GM18517 (cell line): ENCODE data around the gene ABLIM2.
"Not testable (repeated sequence)": the region's sequence is repeated elsewhere in the genome, so short reads cannot be mapped to it uniquely, and the experiment has no call there.

Source experiments
- ATAC-seq: cut with Tn5 transposase; IDR thresholded peaks from one replicate; pipeline ENCODE4 v1.9.1; 2021; ENCODE audit warnings: mild to moderate bottlenecking, moderate library complexity; ENCODE audit not compliant: unreplicated experiment

Gene ABLIM2

DNA sequence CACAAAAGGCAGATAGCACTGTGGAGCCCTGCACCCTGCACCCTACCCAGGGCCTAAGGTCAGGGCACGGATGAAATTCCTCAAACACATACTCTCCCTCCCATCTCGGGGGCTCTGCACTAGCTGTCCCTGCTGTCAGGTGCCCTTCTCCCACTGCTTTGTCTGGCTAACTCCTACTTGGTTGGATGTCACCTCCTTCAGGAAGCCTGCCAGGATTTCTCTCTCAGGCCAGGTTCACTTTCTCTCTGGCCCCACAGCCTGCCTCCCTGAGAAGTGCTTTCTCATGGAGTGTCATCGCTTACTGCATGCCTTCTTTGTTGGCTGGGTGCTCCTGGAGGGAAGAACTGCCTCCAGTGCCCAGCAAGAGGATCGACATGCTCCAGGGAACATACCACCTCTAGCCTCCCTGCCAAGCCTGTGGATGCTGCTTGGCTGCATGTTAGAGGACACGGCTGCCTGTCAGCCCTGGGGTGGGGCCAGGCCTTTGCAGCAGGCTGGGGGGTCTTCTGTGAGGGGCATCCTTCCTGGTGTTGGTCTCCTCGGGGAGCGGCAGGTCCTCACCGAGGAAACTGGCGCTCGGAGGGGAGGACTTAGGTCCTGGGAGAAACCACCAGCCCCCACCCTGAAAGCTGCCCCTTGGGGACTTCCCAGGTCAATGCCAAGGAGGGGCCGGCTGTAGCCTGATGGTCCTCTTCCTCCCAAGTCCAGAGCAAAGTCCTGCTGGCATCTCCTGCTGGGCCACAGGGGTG, 15.0 kb downstream of the ABLIM2 start:
- no peak for ATAC-seq

DNA sequence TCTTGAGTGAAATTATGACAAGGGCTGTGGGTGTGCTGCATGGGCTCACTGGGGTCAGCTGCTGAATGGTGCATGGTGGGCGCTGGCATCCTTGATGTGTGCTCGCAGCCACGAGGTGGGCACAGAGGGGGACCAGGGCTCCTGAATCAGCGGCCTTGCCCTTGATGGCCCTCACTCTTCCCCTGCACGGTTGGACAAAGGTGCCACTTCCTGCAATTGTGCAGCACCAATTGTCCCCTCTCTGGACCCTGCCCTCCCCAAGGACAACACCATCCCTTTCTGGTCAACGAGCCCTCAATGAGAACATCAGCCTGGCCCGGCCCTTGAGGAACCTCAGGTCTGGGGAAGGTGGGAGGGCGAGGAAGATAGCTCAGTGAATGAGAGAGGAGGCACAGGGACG, 16.1 kb downstream of the ABLIM2 start:
- ATAC-seq: no peak

DNA sequence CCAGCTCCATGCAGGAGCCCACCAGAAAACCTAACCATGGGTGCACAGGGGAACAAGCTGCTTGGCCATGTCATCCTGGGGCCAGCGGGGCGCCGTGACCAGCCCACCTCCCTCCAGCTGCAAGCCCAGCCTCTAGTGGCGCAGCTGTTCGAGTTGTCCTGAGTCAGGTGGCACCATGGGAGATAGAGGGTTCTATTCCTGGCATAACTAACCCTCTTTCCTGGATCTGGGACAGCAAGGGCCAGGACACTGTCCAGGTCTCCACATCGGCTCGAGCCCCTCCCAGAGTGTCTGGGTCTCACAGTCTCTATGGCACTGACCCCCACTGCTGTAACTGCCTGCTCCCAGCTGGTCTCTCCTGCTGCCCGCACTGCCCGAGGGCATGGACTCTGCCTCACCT, 16.7 kb downstream of the ABLIM2 start:
- no peak for ATAC-seq

DNA sequence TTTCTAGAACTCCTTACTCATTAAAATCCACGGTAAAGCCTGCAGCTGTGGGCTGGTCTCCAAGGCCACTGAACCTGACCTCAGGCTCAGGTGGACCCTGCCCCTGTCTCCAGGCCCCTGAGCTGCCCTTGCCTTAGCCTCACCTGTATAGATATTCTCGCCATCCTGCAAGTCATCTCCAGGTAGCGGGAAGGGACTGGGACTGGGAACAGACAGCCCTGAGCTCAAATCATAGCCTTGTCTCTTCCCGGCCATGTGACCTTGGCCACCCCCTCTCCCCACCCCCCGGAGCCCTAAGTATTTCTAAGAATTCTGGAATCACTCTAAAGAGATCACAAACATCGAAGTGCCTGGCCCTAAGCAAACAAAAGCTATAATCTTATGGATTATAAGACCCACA, 17.7 kb downstream of the ABLIM2 start:
- no peak for ATAC-seq

DNA sequence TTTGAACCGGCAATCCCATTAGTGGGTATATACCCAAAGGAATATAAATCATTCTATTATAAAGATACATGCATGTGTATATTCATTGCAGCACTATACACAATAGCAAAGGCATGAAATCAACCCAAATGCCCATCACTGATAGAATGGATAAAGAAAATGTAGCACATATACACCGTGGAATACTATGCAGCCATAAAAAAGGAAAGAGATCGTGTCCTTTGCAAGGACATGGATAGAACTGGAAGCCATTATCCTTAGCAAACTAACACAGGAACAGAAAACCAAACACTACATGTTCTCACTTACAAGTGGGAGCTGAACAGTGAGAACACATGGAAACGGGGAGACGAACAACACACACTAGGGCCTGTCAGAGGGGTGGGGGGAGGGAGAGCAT, 18.9 kb downstream of the ABLIM2 start:
- not testable (repeated sequence) for ATAC-seq

DNA sequence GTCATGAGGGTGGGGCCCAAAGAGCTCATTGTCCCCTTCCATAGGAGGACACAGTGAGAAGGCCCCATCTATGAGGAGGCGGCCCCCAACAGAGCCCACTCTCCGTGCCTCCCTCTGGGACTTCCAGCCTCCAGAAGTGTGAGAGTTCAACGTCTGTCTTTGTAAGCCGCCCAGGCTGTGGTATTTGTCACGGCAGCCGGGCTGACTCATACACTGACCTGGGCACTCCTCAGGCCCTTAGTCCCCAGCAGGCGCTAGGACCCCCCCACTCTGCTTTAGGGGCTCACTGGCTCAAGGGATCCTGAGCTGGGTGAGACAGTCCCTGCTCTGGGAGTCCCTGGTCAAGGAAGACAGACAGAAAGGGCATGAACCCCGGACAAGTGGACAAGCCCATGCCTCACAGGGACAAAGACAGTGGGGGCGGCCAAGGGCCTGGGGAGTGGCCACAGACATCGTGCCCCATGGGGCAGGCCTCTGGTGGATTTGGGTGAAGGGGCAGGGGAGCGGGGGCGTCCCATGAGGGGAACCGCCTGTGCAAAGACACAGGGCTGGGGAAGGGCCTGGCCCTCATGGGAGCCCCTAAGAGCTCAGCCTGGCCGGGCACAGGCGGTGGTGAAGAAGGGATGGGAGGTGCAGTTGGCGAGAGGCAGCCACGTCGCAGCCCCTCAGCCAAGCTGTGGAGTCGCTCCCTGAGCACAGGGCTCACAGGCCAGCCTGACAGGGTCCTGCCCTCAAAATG, 21.5 kb downstream of the ABLIM2 start:
- ATAC-seq: no peak

DNA sequence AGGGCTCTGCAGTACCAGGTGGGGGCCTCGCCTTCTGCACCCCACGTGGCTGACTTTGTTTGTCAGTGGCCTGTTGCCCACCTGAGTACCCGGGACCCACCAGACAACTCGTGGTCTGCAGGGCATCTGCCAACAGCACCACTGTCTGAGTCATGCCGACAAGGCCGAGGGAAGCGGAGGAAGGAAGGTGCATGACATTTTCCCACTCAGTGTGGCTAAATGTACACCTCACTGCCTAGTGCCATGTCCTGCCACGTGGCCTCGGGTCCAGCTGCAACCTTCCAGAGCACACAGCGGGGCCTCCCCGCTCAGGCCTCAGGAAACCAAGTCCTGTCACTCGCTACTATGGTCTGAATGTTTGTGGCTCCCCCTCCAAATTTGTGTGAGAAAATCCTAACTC, 22.1 kb downstream of the ABLIM2 start:
- ATAC-seq: no peak

DNA sequence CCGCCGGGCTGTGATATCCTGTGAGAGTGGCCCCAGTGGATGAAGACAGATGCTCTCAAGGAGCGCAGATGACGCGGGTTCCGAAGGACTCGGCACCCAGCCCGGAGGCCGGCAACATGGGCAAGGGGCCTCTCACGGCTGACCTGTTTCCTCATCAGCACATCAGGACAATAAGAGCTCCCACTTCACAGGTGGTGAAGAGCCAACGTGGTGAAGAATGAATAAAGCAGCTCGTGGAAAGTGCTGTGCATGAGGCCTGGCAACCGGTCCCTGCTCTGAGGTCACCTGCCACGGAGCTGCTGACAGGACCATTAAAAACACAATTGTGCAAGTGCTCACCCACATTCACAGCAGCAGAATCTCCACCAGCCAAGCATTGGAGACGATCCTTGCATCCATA, 22.9 kb downstream of the ABLIM2 start:
- no peak for ATAC-seq

DNA sequence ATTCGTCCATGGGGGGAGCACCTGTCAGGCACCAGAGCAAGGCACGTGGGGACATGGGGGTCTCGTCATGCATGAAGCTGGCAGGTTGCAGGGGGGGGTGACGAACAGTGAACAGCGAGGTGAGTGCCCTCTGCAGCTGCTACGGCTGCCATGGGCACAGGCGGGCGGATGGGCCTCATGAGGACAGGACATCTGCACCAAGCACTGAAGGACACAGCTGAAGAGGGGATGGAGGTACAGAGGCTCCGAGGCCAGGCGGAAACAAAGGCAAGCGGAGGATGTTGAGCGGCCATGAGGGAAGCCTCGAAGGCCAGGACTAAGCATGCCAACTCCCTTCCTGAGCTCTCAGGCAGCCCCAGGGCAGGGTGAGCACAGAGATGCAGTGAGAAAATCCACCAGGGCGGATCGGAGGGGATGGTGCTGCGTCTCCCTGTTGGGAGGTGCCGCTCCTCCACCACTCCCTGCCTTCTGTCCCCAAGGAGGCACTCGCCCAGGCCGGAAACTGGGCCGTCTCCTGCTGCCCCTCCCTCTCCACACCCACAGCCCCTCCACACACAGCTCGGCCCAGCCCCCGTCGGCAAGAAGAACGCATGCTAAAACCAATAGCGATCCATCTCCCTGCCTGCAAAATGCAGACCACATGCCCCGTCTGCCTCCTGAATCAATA, 24.6 kb downstream of the ABLIM2 start:
- no peak for ATAC-seq

DNA sequence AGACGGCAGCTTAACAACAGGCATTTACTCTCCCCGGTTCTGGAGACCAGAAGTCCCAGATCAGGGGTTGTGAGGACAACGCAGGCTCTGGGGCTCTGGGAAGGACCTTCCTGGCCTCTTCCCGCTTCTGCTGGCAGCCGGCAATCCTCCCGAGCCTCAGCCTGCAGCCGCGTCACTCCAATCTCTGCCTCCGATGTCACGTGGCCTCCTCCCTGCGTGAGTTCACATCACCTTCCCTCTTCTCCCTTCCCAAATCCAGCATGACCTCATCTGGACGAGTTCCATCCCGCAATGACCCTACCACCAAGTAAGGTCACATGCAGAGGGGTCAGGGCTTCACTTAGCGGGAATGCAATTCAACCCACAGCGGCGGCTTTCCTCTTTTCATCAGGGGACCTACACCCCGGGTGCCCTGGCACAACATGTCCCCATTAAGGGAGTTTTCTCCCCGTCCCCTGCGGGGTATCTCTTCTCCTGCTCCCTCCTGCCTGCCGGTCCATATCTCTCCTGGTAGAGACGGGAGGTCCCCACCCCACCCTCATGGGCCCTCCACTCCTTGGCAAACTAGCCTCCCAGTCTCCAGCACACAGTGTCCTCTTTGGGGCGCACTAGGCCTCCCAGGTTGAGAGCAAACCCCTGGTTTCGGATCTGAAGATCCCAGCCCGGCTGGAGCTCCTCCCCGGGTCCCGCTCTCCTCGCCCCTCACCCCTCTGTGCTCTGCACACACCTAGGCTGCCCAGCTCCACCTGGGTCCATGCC, 25.5 kb downstream of the ABLIM2 start:
- no peak for ATAC-seq

DNA sequence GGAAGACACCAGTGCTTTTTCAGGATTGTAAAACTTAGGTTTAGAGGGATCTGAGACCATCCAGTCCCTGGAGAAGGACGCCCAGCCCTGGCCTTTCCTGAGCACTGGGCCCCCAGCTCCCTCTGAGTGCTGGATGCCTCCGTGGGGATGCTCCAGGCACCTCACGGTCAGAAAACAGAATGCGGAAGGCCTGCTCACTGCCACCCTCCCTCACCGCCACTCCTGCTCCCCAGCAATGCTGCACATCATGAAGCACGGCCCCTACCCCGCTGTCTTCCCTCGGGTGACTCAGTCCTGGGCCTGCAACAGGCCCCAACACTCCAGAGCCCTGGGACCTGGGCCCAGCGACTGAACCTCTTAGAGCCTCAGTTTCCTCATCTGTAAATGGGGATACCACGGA, 26.2 kb downstream of the ABLIM2 start:
- ATAC-seq: no peak

DNA sequence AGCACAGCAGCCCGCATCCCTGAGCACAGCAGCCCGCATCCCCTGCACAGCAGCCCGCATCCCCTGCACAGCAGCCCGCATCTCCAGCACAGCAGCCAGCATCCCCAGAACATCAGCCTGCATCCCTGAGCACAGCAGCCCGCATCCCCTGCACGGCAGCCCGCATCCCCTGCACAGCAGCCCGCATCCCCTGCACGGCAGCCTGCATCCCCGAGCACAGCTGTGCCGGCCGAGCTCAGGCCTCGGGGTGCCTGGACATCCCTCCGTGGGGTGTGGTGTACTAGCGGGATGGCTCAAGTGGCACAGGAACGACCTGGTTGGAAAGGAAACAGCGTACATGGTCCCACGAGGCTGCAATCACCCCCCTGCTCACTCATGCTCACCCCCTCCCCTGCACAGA, 26.8 kb downstream of the ABLIM2 start:
- ATAC-seq: no peak

DNA sequence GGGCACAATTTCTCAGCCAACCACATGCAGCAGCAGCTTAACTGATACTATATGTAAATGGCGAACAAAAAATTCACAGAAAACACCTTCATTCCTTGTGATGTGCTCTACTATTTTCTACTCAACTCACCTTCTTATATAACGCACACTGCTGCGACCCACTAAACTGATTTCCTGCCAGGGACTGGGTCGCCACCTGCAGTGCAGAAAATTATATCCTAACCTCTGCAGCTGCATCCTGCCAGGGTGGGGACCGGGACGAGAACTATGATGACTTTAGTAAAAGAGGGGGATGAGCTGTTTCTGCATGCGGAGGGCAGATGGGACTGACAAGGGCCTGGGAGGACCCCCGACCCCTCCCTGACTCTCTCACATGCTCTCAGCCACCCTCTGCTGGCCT, 27.4 kb downstream of the ABLIM2 start:
- ATAC-seq: no peak

DNA sequence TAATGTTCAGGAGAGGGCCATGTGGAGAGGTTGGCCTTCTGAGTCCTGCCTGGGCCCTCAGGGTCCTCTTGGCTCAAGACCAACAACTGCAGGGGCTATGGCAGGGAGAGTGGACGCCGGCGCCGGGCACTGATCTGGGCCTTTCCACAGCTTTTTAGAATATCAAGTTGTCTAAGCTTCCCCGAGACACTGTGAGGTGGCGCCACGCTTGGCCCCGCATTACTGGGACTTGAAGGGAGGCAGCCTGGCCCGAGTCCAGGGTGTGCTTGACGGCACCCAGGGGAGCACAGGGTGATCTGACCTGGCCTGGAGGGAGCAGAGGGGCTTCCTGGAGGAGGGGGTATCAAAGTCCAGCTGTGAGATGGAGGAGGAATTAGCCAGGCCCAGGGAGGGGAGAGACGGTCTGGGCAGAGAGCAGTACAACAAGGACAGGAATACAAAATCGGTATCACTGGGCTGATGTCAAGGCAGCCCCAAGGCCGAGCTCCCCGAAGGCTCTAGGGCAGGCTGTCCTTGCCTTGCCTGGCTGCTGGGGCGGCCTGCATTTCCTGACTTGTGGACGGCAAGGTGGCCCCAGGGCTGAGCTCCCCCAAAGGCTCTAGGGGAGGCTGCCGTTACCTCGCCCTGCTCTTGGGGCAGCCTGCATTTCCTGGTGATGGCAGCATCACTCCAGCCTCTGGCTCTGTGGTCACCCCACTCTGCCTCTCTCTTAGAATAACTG, 28.1 kb downstream of the ABLIM2 start:
- ATAC-seq: no peak

DNA sequence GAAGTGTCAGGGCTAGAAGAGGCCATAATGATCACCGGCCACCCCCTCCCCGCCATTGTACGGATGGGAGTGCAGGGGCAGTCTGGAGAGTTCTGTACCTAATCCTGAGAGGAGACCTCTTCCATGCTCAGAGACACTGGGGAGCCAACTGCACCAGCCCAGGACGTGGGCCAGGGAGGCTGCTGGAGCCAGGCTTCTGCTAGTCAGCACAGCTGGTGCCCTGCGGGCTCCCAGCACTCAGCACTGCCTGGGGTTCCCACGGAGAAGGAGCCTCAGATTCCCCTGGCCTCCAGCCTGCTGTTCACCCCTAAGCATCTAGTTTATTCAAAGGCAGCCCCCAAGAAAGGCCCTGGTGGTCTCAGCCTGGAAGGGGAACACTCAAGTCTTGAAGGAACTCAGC, 28.8 kb downstream of the ABLIM2 start:
- no peak for ATAC-seq

DNA sequence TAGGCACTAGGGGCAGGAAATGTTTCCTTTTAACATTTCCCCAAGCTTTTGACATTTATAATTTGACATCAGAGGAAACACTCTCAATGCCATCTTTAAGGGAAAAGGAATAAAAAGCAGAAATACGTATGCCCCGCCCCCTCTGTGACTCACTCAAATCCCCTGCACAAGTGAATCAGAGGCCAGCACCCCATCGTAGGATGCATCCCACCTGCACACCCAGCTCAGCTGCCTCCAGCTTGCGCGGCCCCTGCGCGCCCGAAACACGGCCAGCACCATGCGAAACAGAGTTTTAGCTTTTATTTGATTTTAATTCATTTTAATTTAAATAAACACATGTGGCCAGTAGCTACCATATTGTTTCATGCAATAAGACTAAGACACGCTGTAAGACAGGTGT, 29.5 kb downstream of the ABLIM2 start:
- no peak for ATAC-seq

DNA sequence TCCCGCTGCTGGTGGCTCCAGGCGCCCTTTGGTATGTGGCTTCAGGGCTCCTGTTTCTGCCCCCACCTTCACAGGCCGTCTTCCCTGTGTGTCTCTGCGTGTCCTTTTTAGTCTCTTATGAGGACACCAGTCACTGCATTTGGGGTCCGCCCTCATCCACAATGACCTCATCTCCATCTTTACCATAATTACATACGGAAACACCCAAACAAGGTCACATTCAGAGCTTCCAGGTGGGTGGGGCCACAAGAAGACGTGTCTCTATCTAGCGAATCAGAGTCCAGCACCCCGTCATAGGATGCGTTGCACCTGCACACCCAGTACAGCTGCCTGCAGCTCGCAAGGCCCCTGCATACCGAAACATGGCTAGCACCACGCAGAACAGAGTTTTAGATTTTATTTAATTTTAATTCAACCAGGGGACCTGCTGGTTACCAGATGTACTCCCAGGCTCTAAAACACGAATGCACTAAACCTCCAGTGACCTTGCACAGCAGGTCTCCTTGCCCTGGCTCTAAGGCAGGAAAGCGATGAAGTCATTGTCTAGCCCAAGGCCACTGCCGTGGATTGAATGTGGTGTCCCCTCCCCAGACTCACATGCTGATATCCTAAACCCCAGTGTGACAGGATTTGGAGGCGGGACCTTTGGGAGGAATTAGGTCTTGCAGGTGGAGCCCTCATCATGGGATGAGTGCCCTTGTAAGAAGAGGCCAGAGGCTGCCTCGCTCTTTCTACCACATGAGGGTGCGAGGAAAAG, 30.3 kb downstream of the ABLIM2 start:
- no peak for ATAC-seq

DNA sequence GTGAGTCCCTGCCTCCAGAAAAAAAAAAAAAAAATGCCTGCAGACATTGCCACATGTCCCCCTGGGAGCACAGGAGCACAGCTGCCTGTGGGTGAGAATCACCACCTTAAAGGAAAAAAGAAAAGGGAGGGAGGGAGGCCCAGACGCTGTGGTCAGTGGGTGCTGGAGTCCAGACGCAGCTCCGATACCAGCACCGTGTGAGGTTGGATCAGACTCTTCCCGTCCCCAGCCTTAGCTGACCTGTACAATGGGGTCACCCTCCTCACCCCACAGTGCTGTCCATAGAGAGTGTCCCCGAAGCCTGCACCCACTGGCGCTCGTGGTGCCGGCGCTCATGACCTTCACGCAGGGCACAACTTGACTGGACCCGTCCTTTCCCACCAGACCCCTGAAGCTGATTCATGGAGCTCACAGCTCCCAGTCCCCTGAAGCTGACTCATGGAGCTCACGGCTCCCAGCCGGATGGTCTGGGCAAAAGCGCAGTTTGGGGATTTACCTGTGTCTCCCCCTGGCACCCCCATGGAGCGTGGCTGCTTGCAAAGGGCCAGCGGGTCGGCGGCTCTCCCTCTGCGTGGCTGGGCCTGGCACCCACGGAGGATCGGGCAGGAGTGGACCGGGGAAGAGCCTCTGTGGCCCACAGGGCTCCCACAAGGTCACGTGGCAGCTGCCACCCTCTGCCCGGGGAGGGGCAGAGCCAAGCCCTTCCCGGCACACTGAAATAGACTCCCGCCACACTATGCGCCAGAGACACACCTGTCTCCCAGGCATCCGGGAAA, 31.4 kb downstream of the ABLIM2 start:
- ATAC-seq: no peak

DNA sequence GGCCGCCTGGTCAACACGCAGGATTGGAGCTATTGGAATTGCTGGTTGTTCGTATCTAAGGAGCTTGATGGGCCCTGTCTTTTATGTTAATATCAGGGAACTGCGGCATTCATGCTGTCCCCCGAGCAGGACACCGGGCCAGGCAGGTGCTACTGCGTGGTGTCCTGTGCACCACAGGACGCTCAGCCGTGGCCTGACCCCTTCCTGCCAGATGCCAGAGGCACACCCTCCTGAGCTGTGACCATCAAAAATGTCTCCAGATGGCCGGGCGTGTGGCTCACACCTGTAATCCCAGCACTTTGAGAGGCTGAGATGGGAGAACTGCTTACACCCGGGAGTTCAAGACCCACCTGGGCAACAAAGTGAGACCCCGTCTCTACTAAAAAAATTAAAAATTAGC, 32.1 kb downstream of the ABLIM2 start:
- no peak for ATAC-seq
